Measurements from ENCODE around the gene PEMT. TPM values are rescaled to one million over a fixed set of nuclear protein-coding genes. Genes with fewer than 3 reads are reported as not detected.

The PEMT gene
- total and polyA plus RNA-seq, 2 donors (not counting 1 experiment from before 2014, with no cell fraction given) = 10.7 to 20.3 TPM

DNA sequence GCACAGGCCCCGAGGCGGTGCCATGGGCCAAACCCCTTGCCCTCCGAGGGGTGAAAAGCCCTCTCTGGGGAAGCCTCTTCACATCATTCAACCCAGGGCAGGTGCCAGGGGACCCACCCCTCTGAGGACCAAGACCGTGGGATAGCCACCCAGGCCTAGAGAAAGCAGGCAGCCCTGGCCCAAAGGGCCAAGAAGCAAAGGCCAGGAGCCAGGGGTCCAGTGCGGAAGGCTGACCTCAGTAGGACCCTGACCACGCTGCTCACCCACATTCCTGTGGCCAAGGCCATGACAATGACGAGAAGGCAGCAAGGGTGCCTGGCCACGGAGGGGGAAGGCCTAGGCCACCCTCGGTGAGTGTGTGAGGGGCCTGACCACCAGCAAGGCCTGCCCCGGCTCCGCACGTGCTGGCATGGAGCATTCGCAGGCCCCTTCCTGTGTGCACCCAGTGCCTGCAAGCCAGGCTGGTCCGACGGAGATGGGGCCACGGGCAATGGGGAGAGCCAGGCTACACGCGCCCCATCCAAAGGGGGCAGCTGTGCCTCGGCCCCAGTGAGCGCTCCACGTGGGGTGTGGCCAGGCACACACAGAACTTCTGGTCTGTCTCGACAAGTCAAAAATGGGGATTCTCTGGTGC lies 70.8 kb downstream of the PEMT start:
- H3K27ac Mint-ChIP-seq = no peak overlapping the region
- CTCF ChIA-PET = no interaction called here
- POLR2A ChIA-PET = no interaction called here

DNA sequence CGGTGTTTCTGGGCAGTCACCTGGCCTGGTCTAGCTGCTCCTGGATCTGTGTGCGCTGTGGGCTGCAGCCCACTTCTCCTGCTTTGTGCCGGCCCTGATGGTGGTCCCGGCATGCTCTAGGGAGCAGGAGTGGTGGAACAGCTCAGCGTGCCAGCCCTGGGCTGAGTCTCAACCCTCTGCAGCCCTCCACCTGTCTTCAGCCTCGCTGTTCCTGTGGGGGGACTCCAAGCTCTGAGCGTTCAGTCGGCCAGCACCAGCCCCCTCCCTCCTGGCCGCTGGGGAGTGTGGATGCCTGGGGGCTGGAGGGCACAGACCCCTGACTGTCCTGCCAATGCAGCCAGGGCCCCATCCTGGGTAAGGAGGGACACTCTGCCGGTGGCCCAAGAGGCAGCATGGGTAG lies 71.6 kb downstream of the PEMT start:
- H3K79me2 ChIP-seq (ENCODE audit: control insufficient read depth, insufficient read depth, low read length) = no peaks in the 10 kb centered on the region
- no peaks in the 10 kb centered on the region for H3K27me3 Mint-ChIP-seq
- peaks cover 0 to 3% of the 10 kb centered on the region in 2 experiments for H3K36me3 ChIP-seq (replicated peaks in 1 of 2; ENCODE audit: control extremely low read depth in 1 of 2, control insufficient read depth in 1 of 2, extremely low read depth in 1 of 2, insufficient read depth in 2 of 2, low read length in 1 of 2)
- POLR2A ChIA-PET = no interaction called here
- H3K9me3 ChIP-seq (ENCODE audit: control extremely low read depth in 1 of 3, control insufficient read depth in 2 of 3, insufficient read depth in 1 of 3, low read length in 2 of 3) = no peaks in the 10 kb centered on the region
- WGBS (ENCODE audit: insufficient coverage) = 95% methylated on average over 10 of the region's 10 CpGs
- no peaks in the 10 kb centered on the region for H3K27me3 ChIP-seq (replicated peaks in 1 of 4; ENCODE audit: control extremely low read depth in 1 of 4, control insufficient read depth in 3 of 4, insufficient read depth in 4 of 4, low read length in 3 of 4)
- intact Hi-C loops (cut with micrococcal nuclease) = no loop called here
- no peak overlapping the region for H3K27ac ChIP-seq (ENCODE audit: low read length in 2 of 2)
- CTCF ChIA-PET = no interaction called here
- no peak overlapping the region for H3K27ac Mint-ChIP-seq
- no peak overlapping the region for H3K4me3 ChIP-seq (ENCODE audit: control extremely low read depth in 1 of 5, extremely low read depth in 1 of 5, insufficient read depth in 1 of 5, low read depth in 2 of 5, low read length in 4 of 5)
- H3K9me3 Mint-ChIP-seq (ENCODE audit: insufficient read depth) = no peaks in the 10 kb centered on the region
- H3K4me1 Mint-ChIP-seq = no peaks in the 10 kb centered on the region
- no peak overlapping the region for H2AFZ ChIP-seq (ENCODE audit: insufficient read depth, low read depth, low read length, poor library complexity, severe bottlenecking)
- no peaks in the 10 kb centered on the region for H4K20me1 ChIP-seq (ENCODE audit: control insufficient read depth, insufficient read depth, low read length, poor library complexity, severe bottlenecking)
- H3K4me3 Mint-ChIP-seq = no peak overlapping the region
- H3K9ac ChIP-seq (ENCODE audit: low read length) = no peak overlapping the region
- TF ChIP-seq CTCF (IDR thresholded peaks at IDR 0.05) (no peak), EZH2 (IDR thresholded peaks at IDR 0.05; ENCODE audit: borderline replicate concordance, insufficient read depth, low read depth, low read length, poor library complexity, severe bottlenecking) (no peak)
- H3K4me2 ChIP-seq (replicated peaks; ENCODE audit: low read depth, low read length, poor library complexity, severe bottlenecking) = no peak overlapping the region
- DNase-seq = no peak
- H3K4me1 ChIP-seq (ENCODE audit: control insufficient read depth in 2 of 2, insufficient read depth in 2 of 2, low read length in 2 of 2) = no peaks in the 10 kb centered on the region
- no peak for ATAC-seq (ENCODE audit: low read depth)

More for the DNA sequence above, 70.8 kb downstream of the PEMT start:
- Mint-ChIP-seq H3K27me3 (no peaks in the 10 kb centered on the region), H3K9me3 (ENCODE audit: insufficient read depth) (no peaks in the 10 kb centered on the region), H3K4me3 (no peak overlapping the region), H3K4me1 (no peaks in the 10 kb centered on the region)
- H2AFZ ChIP-seq (ENCODE audit: insufficient read depth, low read depth, low read length, poor library complexity, severe bottlenecking) = no peak overlapping the region
- DNase-seq = no peak
- WGBS (ENCODE audit: insufficient coverage) = 93% methylated on average over 22 of the region's 22 CpGs
- intact Hi-C loops (cut with micrococcal nuclease) = no loop called here
- peaks cover 0 to 3% of the 10 kb centered on the region in 2 experiments for H3K36me3 ChIP-seq (replicated peaks in 1 of 2; ENCODE audit: control extremely low read depth in 1 of 2, control insufficient read depth in 1 of 2, extremely low read depth in 1 of 2, insufficient read depth in 2 of 2, low read length in 1 of 2)
- no peak overlapping the region for H3K4me3 ChIP-seq (ENCODE audit: control extremely low read depth in 1 of 5, extremely low read depth in 1 of 5, insufficient read depth in 1 of 5, low read depth in 2 of 5, low read length in 4 of 5)
- no peak overlapping the region for H3K4me2 ChIP-seq (replicated peaks; ENCODE audit: low read depth, low read length, poor library complexity, severe bottlenecking)
- H3K27me3 ChIP-seq (replicated peaks in 1 of 4; ENCODE audit: control extremely low read depth in 1 of 4, control insufficient read depth in 3 of 4, insufficient read depth in 4 of 4, low read length in 3 of 4) = no peaks in the 10 kb centered on the region
- H3K79me2 ChIP-seq (ENCODE audit: control insufficient read depth, insufficient read depth, low read length) = no peaks in the 10 kb centered on the region
- H4K20me1 ChIP-seq (ENCODE audit: control insufficient read depth, insufficient read depth, low read length, poor library complexity, severe bottlenecking) = no peaks in the 10 kb centered on the region
- no peak for TF ChIP-seq CTCF (IDR thresholded peaks at IDR 0.05)
- no peak for TF ChIP-seq EZH2 (IDR thresholded peaks at IDR 0.05; ENCODE audit: borderline replicate concordance, insufficient read depth, low read depth, low read length, poor library complexity, severe bottlenecking)
- no peak for ATAC-seq (ENCODE audit: low read depth)
- H3K27ac ChIP-seq (ENCODE audit: low read length in 2 of 2) = no peak overlapping the region
- no peaks in the 10 kb centered on the region for H3K9me3 ChIP-seq (ENCODE audit: control extremely low read depth in 1 of 3, control insufficient read depth in 2 of 3, insufficient read depth in 1 of 3, low read length in 2 of 3)
- no peak overlapping the region for H3K9ac ChIP-seq (ENCODE audit: low read length)
- no peaks in the 10 kb centered on the region for H3K4me1 ChIP-seq (ENCODE audit: control insufficient read depth in 2 of 2, insufficient read depth in 2 of 2, low read length in 2 of 2)
